HUDEP-2 (cell line): ENCODE data around the gene ABI1.
"Not testable (repeated sequence)": the region's sequence is repeated elsewhere in the genome, so short reads cannot be mapped to it uniquely, and the experiment has no call there.

Experiments
- DNase-seq, 76 experiments: peaks; one replicate each; lab custom pipeline; 2025; ENCODE audit not compliant: unreplicated experiment in 76 of 76; lab: John Stamatoyannopoulos, UW

ABI1 gene

DNA sequence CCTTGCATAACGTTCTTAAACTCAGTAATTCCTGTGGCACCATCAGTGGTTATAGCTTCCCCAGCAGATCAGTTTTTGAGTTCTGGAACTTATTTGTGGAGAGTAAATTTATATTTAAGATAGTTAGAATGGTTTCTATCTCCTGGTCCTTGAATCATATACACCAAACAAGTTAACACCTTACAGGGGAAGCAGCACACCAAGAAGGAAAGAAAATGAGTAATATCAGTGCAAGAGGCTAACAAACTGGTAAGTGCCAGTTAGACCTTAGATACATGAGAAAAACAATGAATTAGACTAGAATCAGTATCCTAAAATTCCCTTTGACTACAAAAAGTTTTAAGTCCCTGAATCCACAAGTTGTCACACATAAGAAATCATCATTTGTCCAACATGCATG is 54.2 kb downstream of the ABI1 start:
- DNase-seq: no peak

DNA sequence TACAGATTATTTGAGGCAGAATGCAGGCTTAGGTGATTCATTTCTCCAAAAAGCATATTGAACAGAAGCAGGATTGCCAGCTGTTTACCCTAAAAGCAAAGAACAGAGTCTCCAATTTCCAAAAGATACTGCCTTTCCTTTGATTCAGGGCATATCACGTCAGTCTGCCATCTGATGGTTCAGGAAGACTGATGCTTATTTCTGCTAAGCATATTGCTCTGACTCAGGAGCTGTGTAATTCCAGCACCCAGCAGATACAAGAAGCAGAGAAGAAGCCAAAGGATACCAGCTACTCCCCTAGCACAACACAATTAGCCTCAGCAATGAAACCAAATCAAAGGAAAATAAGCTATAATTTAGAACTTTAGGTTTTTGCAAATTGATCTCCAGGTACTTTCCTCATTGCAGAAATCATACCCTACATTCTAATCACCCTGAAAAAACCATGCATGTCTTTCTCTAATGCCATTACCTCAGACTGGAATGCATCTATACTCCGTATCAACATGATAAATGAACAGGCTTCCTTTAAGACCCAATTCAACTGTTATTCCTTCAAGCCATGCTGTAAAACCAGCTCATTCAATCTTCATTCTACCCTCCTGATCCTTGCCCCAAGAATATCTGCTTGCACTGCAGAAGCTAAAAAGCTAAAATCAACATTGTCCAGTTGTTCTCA is 55.1 kb downstream of the ABI1 start:
- no peak for DNase-seq

DNA sequence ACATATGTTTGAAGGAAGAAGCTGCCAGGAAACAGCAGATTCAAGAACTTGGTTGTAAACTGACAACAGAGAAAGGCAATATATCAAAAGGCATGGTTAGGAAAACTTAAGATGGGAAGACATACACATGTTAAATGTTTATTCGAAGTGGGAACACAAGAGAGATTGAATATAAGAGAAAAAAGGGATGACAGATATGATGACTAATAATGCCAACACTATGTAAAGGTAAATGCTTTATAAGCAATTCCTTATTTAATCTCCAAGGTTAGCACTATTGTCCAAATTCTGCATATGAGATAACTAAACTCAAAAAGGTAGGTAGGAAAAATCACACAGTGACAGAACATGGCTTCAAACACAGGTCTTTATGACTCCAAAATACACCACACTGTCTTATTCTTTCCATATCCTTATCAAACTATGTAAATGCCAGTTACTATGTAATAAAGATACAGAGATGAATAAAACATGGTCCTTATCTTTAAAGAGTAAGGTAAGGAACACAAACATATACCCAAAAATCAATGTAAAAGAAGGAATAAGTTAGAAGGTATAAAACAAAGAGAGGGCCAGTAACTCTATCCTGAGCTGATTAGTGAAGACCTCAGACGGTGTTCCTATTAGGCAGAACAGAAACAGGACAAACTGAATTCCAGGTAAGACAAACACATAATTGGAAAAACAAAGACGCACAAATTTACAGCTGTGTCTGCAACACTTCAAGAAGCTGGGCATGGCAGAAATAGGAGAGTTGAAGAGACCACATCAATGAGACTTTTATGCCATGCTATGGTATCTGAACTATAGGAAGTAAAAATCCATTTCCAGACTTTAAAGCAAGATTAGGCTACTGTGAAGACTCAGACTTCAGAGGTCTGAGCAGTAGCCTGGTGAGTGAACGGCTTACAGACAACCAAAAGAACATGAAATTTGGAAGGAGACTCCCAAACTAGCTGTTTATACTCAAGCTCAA is 56.1 kb downstream of the ABI1 start:
- DNase-seq: no peak

DNA sequence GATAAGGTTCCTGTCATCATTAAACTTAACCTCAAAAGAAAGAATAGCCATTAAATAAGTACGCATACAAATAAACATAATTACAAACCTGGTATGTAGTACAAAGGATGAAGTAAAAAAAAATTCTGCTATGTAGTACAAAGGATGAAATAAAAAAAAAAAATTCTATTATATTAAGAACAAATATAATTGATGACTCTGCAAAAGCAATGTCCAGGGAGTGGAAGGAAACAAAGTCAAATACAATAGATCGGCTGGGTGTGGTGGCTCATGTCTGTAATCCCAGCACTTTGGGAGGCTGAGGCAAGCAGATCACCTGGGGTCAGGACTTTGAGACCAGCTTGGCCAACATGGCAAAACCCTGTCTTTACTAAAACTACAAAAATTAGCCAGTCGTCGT is 56.9 kb downstream of the ABI1 start:
- DNase-seq: no peak

DNA sequence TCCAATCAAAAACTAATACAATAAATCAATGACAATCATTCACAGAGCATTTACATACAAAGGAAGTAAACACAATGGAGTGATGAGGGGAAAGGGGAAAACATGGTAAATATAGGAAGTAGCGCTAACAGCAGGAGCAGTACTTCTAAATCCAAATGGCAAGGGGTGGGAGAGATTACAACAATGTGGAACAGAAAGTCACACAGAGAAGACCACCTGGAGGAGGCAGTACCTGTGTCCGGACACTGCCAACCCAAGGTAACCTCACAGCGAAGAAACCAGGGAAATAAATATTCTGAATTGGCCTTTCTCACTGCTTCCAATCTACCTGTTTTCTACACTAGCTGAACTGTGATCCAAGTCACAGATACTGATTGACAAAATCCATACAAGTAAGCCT is 58.2 kb downstream of the ABI1 start:
- no peak for DNase-seq

DNA sequence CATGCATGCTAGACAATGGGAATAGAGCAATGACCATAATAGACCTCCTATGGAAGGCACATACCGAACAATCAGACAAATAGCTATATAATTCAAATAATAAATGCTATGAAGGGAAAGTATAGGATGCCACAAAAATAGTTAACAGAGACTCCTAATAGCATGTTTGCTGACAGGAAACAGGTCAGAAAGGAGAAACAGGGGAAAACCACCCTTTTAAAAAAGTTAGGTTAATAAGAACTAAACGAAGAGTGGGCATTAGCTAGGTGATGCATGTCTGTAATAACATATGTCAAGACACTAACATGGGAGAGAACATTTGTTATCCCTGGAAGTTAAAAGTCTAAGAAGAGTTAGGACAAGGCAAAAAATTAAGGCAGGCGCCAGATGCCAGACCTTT is 58.9 kb downstream of the ABI1 start:
- DNase-seq: no peak

DNA sequence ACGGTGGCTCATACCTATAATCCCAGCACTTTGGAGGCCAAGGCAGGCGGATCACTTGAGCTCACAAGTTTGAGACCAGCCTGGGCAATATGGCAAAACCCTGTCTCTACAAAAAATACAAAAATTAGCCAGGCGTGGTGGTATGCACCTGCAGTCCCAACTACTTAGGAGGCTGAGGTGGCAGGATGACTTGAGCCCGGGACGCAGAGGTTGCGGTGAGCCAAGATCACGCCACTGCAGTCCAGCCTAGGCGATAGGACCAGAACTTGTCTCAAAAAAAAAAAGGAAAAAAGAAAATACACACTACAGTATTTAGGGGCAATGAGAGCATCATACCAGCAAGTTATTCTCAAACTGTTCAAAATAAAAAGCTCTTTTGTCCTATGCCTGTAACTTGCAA is 59.5 kb downstream of the ABI1 start:
- DNase-seq: no peak

DNA sequence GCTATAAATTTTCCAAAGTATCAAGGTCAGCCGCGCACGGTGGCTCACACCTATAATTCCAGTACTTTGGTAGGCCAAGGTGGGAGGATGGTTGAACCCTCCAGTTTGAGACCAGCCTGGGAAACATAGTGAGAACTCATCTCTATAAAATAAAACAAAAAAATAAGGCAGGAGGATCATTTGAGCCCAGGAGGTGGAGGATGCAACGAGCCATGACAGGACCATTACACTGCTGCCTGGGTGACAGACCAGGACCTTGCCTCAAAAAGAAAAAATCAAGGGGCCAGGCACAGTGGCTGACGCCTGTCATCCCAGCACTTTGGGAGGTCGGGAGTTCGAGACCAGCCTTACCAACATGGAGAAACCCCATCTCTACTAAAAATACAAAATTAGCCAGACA is 60.3 kb downstream of the ABI1 start:
- DNase-seq: no peak

DNA sequence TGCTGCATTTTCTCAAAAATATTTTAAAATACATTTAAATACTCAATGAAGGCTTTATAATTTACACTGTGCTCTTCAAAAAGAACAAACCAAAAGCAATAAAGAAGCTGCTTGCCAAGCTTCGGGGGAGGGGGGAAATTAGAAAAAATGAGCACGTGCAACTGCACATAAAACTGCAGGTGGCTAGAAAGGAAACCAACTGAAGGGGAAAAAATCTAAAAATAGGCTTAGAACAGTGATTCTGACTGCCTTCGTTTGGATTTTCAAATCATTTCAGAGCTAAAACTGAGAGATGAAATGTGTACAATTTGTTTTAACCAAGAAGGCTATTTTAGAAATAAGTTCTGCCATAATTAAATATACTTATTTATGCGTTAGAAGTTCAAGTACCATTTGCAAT is 61.4 kb downstream of the ABI1 start:
- DNase-seq: no peak

DNA sequence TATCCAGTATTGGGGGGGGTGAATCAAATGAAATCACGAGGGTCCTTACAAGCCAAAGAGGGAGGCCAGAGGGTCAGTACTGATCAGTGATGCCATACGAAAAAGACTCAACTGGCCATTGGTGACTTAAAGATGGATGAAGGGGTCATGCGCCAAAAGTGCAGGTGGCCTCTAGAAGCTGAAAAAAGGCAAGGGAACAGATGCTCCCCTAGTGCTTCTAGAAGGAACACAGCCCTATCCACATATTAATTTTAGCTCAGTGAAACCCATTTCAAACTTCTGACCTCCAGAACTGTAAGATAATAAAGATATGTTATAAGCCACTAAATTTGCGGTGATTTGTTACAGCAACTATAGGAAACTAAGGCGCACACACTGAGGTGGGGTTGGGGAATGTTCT is 62.5 kb downstream of the ABI1 start:
- DNase-seq: no peak

DNA sequence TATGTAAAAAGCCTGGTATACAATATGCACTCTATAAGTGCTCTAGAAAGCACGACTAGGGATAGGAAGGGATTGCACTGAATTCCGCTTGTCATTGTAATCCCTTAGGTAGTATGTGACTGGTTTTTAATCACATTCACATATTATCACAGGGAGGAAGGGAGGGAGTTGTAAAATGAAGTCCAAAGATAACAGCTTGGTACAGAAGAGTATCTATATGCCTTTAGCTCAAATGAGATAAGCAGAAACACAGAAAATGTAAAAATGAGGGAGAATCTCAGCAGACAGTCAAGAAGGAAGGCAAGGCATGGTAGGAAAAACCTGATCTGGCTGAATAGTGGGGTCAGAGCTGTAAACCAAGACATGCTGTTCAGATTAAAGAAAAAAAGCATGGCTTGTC is 63.4 kb downstream of the ABI1 start:
- DNase-seq: peak in 19 of 76 experiments; percentile 3 to 59 (median 25)

DNA sequence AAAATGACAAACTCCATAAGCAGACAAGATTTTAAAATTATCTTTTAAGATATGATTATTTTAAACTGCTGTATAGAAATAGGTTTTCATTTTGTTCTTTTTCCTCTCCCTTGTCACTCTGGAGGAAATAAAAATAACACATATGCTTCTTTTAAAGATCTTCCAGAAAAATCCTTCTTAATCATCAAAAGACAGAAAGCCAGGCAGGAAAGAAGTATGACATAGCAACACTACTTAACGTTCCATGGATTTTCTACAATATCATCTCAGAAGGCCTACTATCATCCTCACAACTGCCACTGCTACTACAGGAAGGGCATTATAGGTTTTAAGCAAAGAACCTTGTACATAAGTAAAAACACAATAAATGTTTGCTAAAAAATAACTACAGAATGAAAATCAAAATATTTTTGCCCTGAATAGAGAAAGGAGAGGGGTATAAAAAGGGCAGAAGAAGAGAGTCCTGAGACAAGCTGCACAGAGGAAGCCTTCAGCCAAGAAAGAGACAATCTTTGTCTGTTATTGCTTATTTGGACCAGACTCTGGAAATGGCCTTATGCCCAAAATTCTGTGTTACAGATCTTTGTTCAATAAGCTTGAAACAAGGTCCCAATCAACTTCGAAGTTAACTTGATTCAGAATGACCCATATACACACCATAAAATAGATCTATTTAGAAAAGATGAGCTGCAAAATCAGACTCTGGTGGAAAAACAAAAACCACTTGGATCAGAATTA is 67.8 kb downstream of the ABI1 start:
- no peak for DNase-seq

DNA sequence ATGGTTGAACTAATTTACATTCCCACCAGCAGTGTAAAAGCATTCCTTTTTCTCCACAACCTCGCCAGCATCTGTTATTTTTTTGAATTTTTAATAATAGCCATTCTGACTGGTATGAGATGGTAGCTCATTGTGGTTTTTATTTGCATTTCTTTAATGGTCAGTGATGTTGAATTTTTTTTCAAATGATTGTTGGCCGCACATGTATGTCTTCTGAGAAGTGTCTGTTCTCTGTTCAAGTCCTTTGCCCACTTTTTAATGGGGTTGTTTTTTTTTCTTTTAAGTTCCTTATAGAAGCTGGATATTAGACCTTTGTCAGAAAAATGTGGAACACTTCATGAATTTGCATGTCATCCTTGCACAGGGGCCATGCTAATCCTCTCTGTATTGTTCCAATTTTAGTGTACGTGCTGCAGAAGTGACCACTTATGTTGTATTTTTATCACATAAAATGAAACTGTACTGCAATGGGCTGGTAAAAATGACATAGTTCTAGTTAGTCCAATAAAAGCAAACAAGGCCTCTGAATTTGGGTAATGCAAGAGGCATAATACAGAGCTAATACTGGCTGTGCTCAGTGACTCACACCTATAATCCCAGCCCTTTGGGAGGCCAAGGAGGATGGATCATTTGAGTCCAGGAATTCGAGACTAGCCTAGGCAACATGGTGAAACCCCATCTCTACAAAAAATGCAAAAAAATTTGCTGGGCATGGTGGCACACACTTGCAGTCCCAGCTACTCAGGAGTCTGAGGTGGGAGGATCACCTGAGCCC is 70.3 kb downstream of the ABI1 start:
- DNase-seq: no peak

DNA sequence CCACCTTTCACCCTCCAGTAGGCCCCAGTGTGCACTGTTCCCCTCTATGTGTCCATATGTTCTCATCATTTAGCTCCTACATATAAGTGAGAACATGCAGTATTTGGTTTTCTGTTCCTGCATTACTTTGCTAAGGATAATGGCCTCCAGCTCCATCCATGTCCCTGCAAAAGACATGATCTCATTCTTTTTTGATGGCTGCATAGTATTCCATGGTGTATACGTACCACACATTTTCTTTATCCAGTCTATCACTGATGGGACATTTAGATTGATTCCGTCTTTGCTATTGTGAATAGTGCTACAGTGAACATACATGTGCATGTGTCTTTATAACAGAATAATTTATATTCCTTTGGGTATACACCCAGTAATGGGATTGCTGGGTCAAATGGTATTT is 71.0 kb downstream of the ABI1 start:
- not testable (repeated sequence) for DNase-seq

DNA sequence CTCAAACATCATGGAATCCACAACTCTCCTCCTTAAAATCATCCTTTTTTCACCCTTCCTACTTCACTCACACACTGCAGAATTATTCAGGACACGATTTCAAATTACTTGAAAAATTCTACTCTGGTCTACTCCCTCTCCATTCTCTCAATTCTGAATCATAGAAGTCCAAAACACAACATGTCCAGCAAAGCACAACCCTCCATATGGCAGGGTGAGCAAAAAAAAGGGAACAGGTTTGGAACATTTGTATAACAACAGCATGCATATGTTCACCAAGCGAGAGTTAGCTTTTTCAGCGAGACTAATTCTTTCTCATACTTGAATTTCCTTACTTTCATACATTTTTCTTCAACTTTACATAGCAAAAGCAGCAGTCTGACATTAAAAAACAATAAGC is 73.4 kb downstream of the ABI1 start:
- no peak for DNase-seq

DNA sequence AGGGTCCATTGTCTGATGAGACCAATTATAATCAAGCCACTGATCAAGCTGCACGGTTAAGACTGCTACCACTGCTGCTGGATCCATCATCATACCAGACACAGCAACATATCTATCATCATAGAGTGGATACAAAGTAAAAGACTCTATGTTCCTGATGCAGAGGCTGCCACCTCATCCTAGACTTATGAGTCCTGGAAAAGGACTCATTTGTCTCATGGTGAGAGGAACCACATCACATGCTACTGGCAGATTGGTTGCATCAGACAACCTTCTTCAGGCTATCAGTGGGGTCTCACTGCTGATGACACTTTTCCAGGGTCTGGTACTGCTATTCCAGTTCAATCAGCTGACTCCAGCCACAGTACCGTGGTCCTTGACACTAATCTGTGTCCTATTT is 79.0 kb downstream of the ABI1 start:
- no peak for DNase-seq

DNA sequence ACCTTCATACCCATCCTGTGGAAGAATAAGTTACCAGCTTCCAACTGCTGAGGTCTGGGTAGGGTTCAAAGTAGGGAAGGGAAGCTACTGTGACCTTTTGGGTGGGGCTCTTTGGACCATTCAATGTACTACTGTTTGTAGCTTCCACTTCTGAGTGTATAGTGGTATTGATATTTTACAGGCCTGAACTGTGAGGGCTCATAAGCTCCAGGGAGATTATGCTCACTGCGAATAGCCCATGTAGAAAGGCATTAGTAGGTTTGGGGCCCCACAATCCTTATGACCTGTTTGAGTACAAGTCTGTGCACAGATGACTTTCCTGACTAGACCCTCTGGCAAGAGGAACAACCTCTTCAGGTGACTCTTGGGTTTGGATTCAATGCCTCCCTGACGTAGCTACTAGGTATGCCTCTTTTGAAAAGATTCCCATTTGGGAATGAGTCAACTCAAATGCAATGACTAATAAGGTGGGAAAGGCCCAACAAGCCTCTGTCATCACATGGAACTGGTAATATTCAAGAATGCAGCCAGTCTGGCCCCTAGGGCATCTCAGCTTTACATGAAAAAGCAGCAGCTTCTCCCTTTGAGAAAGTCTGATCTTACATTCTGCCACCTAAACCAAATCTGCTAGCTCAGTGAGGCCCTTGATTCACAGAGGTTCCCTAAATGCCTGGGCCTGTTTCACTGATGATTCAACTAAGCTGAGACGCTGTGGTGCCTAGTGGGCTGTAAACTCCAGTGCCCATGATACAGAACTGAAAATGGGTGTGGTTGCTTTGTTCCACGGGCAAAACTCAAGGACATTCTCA is 79.8 kb downstream of the ABI1 start:
- no peak for DNase-seq

DNA sequence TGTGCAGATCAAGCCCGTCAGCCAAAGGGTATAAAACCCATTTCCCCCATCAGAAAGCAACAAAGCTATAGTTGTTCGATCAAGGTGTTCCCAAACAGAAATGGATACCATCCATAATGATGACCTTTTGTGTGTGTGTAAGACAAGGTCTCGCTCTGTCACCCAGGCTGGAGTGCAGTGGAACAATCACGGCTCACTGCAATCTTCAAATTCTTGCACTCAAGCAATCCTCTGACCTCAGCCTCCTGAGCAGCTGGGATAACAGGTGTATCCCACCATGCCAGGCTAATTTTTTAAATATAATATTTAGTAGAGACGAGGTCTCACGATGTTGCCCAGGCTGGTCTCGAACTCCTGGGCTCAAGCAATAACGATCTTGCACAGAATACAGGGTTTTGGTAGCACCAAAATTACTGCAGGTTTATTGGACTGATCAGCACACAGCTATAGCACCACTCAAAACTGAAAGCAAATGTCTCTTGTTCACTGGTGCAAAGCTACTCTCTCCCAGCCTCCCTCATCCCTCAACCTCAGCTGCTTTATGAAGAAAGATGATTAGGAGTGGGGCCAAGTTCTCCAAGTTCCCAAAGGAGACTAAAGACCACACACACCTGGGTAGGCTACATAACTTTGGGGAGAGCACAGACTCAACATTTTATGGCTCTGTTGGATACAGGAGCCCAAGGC is 80.5 kb downstream of the ABI1 start:
- no peak for DNase-seq

DNA sequence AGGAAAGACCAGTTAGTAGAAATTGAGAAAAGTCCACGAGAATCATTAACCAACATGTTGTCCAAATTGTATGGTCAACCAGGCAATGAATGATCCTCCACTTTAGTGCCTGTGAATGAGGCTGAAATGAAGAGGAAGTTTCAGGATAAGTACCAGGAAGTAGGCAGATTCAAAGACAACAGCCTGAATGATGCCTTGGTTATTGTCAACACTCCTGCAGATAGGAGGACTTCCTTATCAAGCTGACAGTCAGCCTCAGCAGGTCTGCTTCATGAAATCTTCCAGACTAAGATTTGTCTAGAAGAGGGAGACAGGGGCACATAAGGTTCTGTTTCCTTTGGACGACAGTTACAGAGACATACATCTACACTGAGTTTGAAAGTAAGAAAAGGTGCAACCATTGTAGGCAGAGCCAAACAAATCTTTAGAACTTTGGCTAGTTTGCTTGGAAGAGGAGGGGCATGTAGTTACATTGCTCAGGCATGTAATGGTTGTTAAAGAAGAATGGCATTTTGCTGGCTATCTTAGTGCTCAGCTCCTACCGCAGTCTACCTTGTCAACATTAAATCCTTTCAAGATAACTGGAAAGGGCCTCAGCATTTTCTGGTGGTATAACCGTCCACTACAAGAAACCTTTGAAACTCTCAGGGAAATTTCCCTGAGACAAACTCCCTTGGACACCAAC is 81.4 kb downstream of the ABI1 start:
- DNase-seq: no peak
